Measurements from ENCODE around the gene CCNK. TPM values are rescaled to one million over a fixed set of nuclear protein-coding genes. Genes with fewer than 3 reads are reported as not detected.

CCNK gene
- total RNA-seq, 1 experiment from 2014 or later = 19.0 TPM

DNA sequence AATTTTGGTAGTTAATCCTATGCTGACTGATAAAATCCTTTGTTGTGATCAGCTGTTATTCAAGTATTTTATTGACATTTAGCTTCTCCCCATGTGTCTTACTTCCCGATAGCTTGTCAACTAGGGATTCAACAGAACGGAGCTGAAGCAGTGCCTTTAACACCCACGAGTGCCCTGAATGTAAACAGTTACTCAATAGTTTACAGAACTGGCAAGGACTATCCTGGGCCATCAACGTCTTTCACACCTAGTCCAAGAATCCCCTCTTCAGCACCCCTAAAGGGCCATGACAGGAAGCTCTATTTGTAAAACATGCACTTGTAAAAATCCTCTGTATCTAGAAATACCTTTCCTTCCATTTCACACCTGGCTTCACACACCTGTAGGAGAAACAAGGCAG lies 45.9 kb upstream of the CCNK start:
- CTCF ChIA-PET = no interaction called here
- no TSS peak for BruUV-seq (replicated peaks)

DNA sequence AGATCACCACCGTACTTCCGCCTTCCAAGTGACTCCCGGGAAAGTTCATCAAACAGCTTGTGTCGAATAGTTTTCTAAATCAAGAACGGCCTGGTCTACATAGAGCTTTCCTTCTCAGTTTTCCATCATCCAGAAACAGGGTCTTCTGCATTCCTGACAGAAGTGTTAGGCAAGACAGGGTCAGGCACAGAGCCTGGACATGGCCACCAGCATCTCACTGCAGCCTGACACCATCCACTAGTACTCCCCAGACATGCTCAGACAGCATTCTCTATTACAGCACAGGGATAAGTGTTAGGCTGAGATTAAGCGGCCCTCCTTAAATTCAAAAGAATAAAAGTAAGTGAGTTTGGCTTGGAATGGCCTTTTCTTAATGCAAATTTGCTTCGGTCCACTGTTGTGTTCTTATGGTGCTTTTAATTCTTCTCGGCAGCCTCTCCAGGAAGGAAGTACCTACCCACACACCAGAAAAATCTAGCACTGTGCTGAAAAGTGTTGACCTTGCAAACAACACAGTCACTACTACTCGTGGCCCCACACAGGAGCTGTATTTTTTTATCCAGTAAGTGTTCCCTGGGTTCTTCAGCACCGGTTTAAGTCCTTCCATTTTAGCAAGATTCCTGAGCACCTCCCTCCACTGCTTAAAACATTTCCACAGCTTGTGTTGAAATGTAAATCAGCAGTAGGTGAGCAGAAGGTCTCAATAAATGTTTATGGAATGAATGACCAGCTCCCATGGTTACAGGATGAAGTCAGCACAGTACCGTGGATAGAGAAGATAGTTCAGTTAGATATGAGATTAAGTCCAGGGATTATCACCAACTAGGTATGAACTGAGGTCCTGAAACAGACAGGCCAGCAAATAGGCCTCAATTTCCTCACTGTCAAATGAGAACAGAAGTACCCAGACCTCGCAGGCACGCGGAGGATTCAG lies 44.7 kb upstream of the CCNK start:
- Histone ChIP-seq H4K20me1 (ENCODE audit: insufficient read depth) (no peaks in the 10 kb centered on the region), H3K9me2 (ENCODE audit: insufficient read depth) (no peaks in the 10 kb centered on the region), H3K4me1 (replicated peaks; ENCODE audit: insufficient read depth) (no peaks in the 10 kb centered on the region), H3K4me2 (no peak overlapping the region), H2AFZ (no peak overlapping the region), H3K27me3 (ENCODE audit: insufficient read depth, low read depth) (no peaks in the 10 kb centered on the region), H3K36me3 (ENCODE audit: low read depth) (no peaks in the 10 kb centered on the region), H3K79me2 (ENCODE audit: low read depth) (no peaks in the 10 kb centered on the region), H3K4me3 (no peak overlapping the region), H3F3A (ENCODE audit: insufficient read depth, low read depth) (no peaks in the 10 kb centered on the region), H3K9me3 (ENCODE audit: insufficient read depth, low read depth) (no peaks in the 10 kb centered on the region), H3K27ac (no peak overlapping the region)
- POLR2A ChIA-PET (ENCODE audit: unreplicated experiment) = no interaction called here
- CTCF ChIA-PET = no interaction called here
- no TSS peak for BruUV-seq (replicated peaks)
- intact Hi-C loops (cut with micrococcal nuclease; ENCODE audit: unreplicated experiment) = no loop called here
- TF ChIP-seq, protein P1, sequence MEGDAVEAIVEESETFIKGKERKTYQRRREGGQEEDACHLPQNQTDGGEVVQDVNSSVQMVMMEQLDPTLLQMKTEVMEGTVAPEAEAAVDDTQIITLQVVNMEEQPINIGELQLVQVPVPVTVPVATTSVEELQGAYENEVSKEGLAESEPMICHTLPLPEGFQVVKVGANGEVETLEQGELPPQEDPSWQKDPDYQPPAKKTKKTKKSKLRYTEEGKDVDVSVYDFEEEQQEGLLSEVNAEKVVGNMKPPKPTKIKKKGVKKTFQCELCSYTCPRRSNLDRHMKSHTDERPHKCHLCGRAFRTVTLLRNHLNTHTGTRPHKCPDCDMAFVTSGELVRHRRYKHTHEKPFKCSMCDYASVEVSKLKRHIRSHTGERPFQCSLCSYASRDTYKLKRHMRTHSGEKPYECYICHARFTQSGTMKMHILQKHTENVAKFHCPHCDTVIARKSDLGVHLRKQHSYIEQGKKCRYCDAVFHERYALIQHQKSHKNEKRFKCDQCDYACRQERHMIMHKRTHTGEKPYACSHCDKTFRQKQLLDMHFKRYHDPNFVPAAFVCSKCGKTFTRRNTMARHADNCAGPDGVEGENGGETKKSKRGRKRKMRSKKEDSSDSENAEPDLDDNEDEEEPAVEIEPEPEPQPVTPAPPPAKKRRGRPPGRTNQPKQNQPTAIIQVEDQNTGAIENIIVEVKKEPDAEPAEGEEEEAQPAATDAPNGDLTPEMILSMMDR (conservative IDR thresholded peaks at IDR 0.05) = no peak
- TF ChIP-seq EZH2 (IDR thresholded peaks at IDR 0.05; ENCODE audit: low read depth) = no peak
- DNase-seq = no peak

More for the DNA sequence above, 45.9 kb upstream of the CCNK start:
- Histone ChIP-seq H3K4me2 (no peak overlapping the region), H3K4me3 (no peak overlapping the region), H3K9me2 (ENCODE audit: insufficient read depth) (no peaks in the 10 kb centered on the region), H3K27ac (no peak overlapping the region), H2AFZ (no peak overlapping the region), H3F3A (ENCODE audit: insufficient read depth, low read depth) (no peaks in the 10 kb centered on the region), H3K36me3 (ENCODE audit: low read depth) (no peaks in the 10 kb centered on the region), H3K27me3 (ENCODE audit: insufficient read depth, low read depth) (no peaks in the 10 kb centered on the region), H4K20me1 (ENCODE audit: insufficient read depth) (no peaks in the 10 kb centered on the region), H3K79me2 (ENCODE audit: low read depth) (no peaks in the 10 kb centered on the region), H3K9me3 (ENCODE audit: insufficient read depth, low read depth) (no peaks in the 10 kb centered on the region), H3K4me1 (replicated peaks; ENCODE audit: insufficient read depth) (no peaks in the 10 kb centered on the region)
- TF ChIP-seq, protein P1 (conservative IDR thresholded peaks at IDR 0.05) = no peak
- no peak for TF ChIP-seq EZH2 (IDR thresholded peaks at IDR 0.05; ENCODE audit: low read depth)
- POLR2A ChIA-PET (ENCODE audit: unreplicated experiment) = no interaction called here
- no peak for DNase-seq
- intact Hi-C loops (cut with micrococcal nuclease; ENCODE audit: unreplicated experiment) = no loop called here

DNA sequence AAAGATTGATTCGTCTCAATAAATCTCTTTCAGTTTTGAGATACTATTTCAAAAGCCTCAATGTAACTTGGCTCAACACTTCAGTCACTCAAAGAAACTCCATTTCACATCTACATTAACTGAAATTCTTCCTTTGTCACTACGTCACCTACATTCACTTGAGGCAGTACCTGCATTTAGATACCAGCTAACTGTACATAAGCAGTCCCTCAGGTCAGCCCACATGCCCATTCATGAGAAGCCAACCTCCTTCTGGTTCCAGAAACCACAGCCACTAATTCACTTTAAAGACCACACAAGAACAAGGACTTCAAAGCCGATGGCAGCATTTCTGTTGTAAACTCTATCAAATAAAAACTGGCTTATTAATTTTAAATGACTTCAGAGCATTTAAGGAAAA lies 43.5 kb upstream of the CCNK start:
- no peak for TF ChIP-seq EZH2 (IDR thresholded peaks at IDR 0.05; ENCODE audit: low read depth)
- TF ChIP-seq, protein P1 (conservative IDR thresholded peaks at IDR 0.05) = no peak

More for the DNA sequence above, 43.5 kb upstream of the CCNK start:
- DNase-seq = no peak
- H3K4me2 ChIP-seq = no peak overlapping the region
- H3K27me3 ChIP-seq (ENCODE audit: insufficient read depth, low read depth) = no peaks in the 10 kb centered on the region
- no TSS peak for BruUV-seq (replicated peaks)
- no peak overlapping the region for H3K27ac ChIP-seq
- H3K79me2 ChIP-seq (ENCODE audit: low read depth) = no peaks in the 10 kb centered on the region
- H3K4me1 ChIP-seq (replicated peaks; ENCODE audit: insufficient read depth) = no peaks in the 10 kb centered on the region
- no peaks in the 10 kb centered on the region; the same call in 1 of the 2 replicates for H4K20me1 ChIP-seq (ENCODE audit: insufficient read depth)
- H3K4me3 ChIP-seq = no peak overlapping the region
- ChIA-PET POLR2A (ENCODE audit: unreplicated experiment) (no interaction called here), CTCF (no interaction called here)
- H3F3A ChIP-seq (ENCODE audit: insufficient read depth, low read depth) = no peaks in the 10 kb centered on the region
- intact Hi-C loops (cut with micrococcal nuclease; ENCODE audit: unreplicated experiment) = no loop called here
- H3K9me2 ChIP-seq (ENCODE audit: insufficient read depth) = no peaks in the 10 kb centered on the region
- no peak overlapping the region for H2AFZ ChIP-seq
- no peaks in the 10 kb centered on the region for H3K36me3 ChIP-seq (ENCODE audit: low read depth)
- no peaks in the 10 kb centered on the region for H3K9me3 ChIP-seq (ENCODE audit: insufficient read depth, low read depth)
